Uterus (tissue), 2 donors: ENCODE results near the gene AGXT2.

ENCODE experiments used
- CTCF ChIP-seq, 4 experiments: fragments of 200-600 bp in 2 of 4; fragments of 450-650 bp in 2 of 4; sonication (generic) in 2 of 4; IDR thresholded peaks; one replicate each; pipeline ENCODE4 v1.5.1; 2016 to 2019; ENCODE audit warnings: antibody characterized with exemption in 4 of 4, mild to moderate bottlenecking in 2 of 4, moderate library complexity in 1 of 4
- POLR2A ChIP-seq, 2 donors: fragments of 450-650 bp; IDR thresholded peaks; one replicate each; pipeline ENCODE4 v1.6.1; 2016; ENCODE audit warnings: antibody characterized with exemption in 2 of 2, mild to moderate bottlenecking in 1 of 2, moderate library complexity in 1 of 2

- TF ChIP-seq CTCF (IDR thresholded peaks at IDR 0.05) (no peak), POLR2A (IDR thresholded peaks at IDR 0.05) (no peak)
These were observed 18.4 kb downstream of the AGXT2 start for GRCh38 chr5:35029333-35029732.
